Activated naive CD4-positive, alpha-beta T cell (primary cell): Measurements from ENCODE around the gene SLC16A12.
A peak's percentile ranks its signal among the peaks of the same experiment; 100 is the strongest.
"Not testable (repeated sequence)": the region's sequence is repeated elsewhere in the genome, so short reads cannot be mapped to it uniquely, and the experiment has no call there.

Experiments
- DNase-seq, 4 experiments: peaks; one replicate each; lab custom pipeline; 2025; lab: John Stamatoyannopoulos, UW

The SLC16A12 gene

GRCh38 chr10:89416465-89416864, 118.9 kb downstream of the SLC16A12 start:
- no peak for DNase-seq

GRCh38 chr10:89414879-89415821, 120.2 kb downstream of the SLC16A12 start:
- peak in 2 of 4 experiments; percentile 13 to 58 for DNase-seq

GRCh38 chr10:89414146-89414878, 121.1 kb downstream of the SLC16A12 start, which contains the start of gene IFIT5:
Gene IFIT5 (plus strand): TSS chr10:89414568. CDS start chr10:89414799, 231 bp downstream.
- peak; percentile 17 to 63 (median 39) for DNase-seq

- DNase-seq, result peak in 1 of 4 experiments; percentile 7
Measured at GRCh38 chr10:89413398-89413912, 121.9 kb downstream of the SLC16A12 start.

GRCh38 chr10:89412276-89412675, 123.1 kb downstream of the SLC16A12 start:
- peak in 2 of 4 experiments; percentile 16 to 20 for DNase-seq

- DNase-seq, result not testable (repeated sequence)
Measured at GRCh38 chr10:89411135-89411534, 124.3 kb downstream of the SLC16A12 start.

- DNase-seq, result not testable (repeated sequence)
Measured at GRCh38 chr10:89410551-89410950, 124.8 kb downstream of the SLC16A12 start.

GRCh38 chr10:89409282-89409681, 126.1 kb downstream of the SLC16A12 start:
- DNase-seq, result not testable (repeated sequence)

GRCh38 chr10:89407792-89408191, 127.6 kb downstream of the SLC16A12 start:
- not testable (repeated sequence) for DNase-seq

- not testable (repeated sequence) for DNase-seq
Measured at GRCh38 chr10:89406178-89406577, 129.2 kb downstream of the SLC16A12 start.

- DNase-seq, result no peak
Measured at GRCh38 chr10:89404104-89405047, 131.0 kb downstream of the SLC16A12 start.

- DNase-seq, result no peak
Measured at GRCh38 chr10:89403043-89403442, 132.4 kb downstream of the SLC16A12 start.

- no peak for DNase-seq
Measured at GRCh38 chr10:89399956-89400355, 135.4 kb downstream of the SLC16A12 start.

- DNase-seq, result no peak
Measured at GRCh38 chr10:89398003-89398749, 137.2 kb downstream of the SLC16A12 start.

- no peak for DNase-seq
Measured at GRCh38 chr10:89395141-89395540, 140.3 kb downstream of the SLC16A12 start.

GRCh38 chr10:89393898-89394297, 141.5 kb downstream of the SLC16A12 start:
- DNase-seq, result no peak

GRCh38 chr10:89392974-89393373, 142.4 kb downstream of the SLC16A12 start:
- no peak for DNase-seq

GRCh38 chr10:89391907-89392756, 143.3 kb downstream of the SLC16A12 start, which contains the start of gene IFIT1:
Gene IFIT1 (plus strand): TSS chr10:89392623. CDS start chr10:89392713, 90 bp downstream.
- DNase-seq, result peak in 2 of 4 experiments; percentile 15 to 27

- DNase-seq, result not testable (repeated sequence)
Measured at GRCh38 chr10:89391226-89391576, 144.2 kb downstream of the SLC16A12 start.
